Muscle of leg (tissue), 11 donors: ENCODE data around the gene SRPK3. TPM values are rescaled to one million over a fixed set of nuclear protein-coding genes. Genes with fewer than 3 reads are reported as not detected.

Source experiments
- DNase-seq: peaks from one replicate; pipeline ENCODE4 v3.0.0; 2013
- H3K27ac ChIP-seq: one replicate; pipeline ENCODE4 v1.5.1; 2013; ENCODE audit warnings: mild to moderate bottlenecking, low read length, control low read depth
- H3K27me3 ChIP-seq: one replicate; pipeline ENCODE4 v1.6.1; 2013; ENCODE audit warnings: low read length; ENCODE audit not compliant: control insufficient read depth, insufficient read depth
- H3K36me3 ChIP-seq: one replicate; pipeline ENCODE4 v1.6.1; 2013; ENCODE audit warnings: low read length; ENCODE audit not compliant: control insufficient read depth, insufficient read depth
- H3K4me1 ChIP-seq: one replicate; pipeline ENCODE4 v1.6.1; 2013; ENCODE audit warnings: low read length; ENCODE audit not compliant: control insufficient read depth, insufficient read depth
- H3K4me3 ChIP-seq: one replicate; pipeline ENCODE4 v1.5.1; 2013; ENCODE audit warnings: low read length, control low read depth
- H3K9me3 ChIP-seq: replicated peaks from 2 replicates; pipeline ENCODE4 v1.6.1; 2013; ENCODE audit warnings: low read depth, low read length; ENCODE audit not compliant: control insufficient read depth
- WGBS: methylation state at CpG from one replicate; pipeline ENCODE4 v1.1.5; 2013; ENCODE audit warnings: missing lambda C conversion rate; ENCODE audit not compliant: insufficient coverage; 5-methylcytosine and 5-hydroxymethylcytosine counted together
- polyA plus RNA-seq, 8 donors: library from polyadenylated mRNA; unstranded; fragments of 120-200 nt; gene quantifications; one replicate each; pipeline versions ENCODE4 v1.2.1 to v1.2.3, GENCODE V29; 2013; ENCODE audit warnings: inconsistent platforms in 1 of 8, low replicate concordance in 1 of 8; ENCODE audit not compliant: insufficient read length in 8 of 8, insufficient read depth in 1 of 8
- total RNA-seq: library from RNA; stranded (reverse); fragments of 120-200 nt; gene quantifications from one replicate; pipeline ENCODE4 v1.2.4, GENCODE V29; 2013

The SRPK3 gene
- total and polyA plus RNA-seq, 9 donors: 145 to 273 (median 218) TPM

DNA sequence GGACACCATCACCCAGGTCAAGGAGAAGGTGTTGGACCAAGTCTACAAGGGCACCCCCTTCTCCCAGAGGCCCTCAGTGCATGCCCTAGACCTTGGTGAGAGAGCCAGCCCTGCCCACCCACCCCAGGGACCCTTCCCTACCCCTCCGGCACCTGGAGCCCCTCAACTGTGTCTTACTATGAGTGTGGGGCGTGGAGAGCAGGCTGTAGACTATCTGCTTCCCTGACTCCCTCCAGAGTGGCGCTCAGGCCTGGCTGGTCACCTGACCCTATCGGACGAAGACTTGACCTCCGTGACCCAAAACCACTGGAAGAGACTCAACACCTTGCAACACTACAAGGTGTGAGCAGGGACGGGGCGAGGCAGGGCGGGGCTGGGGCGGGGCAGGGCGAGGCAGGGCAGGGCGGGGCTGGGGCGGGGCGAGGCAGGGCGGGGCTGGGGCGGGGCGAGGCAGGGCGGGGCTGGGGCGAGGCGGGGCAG is 4.7 kb upstream of the SRPK3 start:
- H3K36me3 ChIP-seq: no peaks in the 10 kb centered on the region
- DNase-seq: no peak
- no peaks in the 10 kb centered on the region for H3K9me3 ChIP-seq
- H3K4me1 ChIP-seq: peaks cover 15% of the 10 kb centered on the region
- H3K27me3 ChIP-seq: peaks cover 6% of the 10 kb centered on the region
- WGBS: 100% methylated on average over 5 of the region's 20 CpGs
- H3K4me3 ChIP-seq: no peak overlapping the region
- no peak overlapping the region for H3K27ac ChIP-seq

- 89% methylated on average over 9 of the region's 22 CpGs for WGBS
- no peak for DNase-seq
- Histone ChIP-seq H3K4me1 (peaks cover 20% of the 10 kb centered on the region), H3K27ac (no peak overlapping the region), H3K9me3 (no peaks in the 10 kb centered on the region), H3K36me3 (no peaks in the 10 kb centered on the region), H3K4me3 (no peak overlapping the region), H3K27me3 (peaks cover 6% of the 10 kb centered on the region)
These were observed 4.2 kb upstream of the SRPK3 start for GRCh38 chrX:153776611-153777045.

DNA sequence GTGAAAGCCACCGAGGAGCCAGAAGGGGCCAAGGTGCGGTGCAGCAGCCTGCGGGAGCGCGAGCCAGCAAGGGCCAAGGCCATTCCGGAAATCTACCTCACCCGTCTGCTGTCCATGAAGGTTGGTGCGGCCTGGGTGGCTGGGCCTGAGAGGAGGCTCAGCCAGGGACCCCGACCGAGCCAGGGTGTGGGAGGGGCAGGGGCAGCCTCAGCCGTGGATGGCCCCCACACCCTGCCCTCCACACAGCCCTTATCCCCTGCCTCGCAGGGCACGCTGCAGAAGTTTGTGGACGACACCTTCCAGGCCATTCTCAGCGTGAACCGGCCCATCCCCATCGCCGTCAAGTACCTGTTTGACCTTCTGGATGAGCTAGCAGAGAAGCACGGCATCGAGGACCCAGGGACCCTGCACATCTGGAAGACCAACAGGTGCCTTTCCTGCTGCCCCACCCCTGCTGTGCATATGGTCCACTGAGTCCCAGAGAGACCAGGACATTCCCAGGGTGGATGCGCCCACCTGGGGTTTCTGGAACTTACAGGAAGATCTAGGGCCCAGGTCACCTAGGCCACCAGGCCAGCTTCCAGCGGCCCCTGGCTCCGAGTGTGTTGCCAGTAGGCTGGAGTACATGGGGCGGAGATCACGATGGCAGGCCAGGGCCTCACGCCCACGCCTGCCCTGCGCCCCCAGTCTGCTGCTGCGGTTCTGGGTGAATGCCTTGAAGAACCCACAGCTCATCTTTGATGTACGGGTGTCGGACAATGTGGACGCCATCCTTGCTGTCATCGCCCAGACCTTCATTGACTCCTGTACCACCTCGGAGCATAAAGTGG is 3.4 kb upstream of the SRPK3 start:
- H3K4me1 ChIP-seq: peaks cover 27% of the 10 kb centered on the region
- peaks cover 6% of the 10 kb centered on the region for H3K27me3 ChIP-seq
- no peak overlapping the region for H3K4me3 ChIP-seq
- 86% methylated on average over 27 of the region's 34 CpGs for WGBS
- H3K36me3 ChIP-seq: no peaks in the 10 kb centered on the region
- H3K9me3 ChIP-seq: no peaks in the 10 kb centered on the region
- no peak overlapping the region for H3K27ac ChIP-seq
- DNase-seq: no peak

- WGBS: 73% methylated on average over 15 of the region's 17 CpGs
- peaks cover 34% of the 10 kb centered on the region for H3K4me1 ChIP-seq
- H3K27ac ChIP-seq: no peak overlapping the region
- H3K9me3 ChIP-seq: no peaks in the 10 kb centered on the region
- no peak for DNase-seq
- H3K36me3 ChIP-seq: peaks cover under 1% of the 10 kb centered on the region
- no peak overlapping the region for H3K4me3 ChIP-seq
- peaks cover 6% of the 10 kb centered on the region for H3K27me3 ChIP-seq
These were observed 2.7 kb upstream of the SRPK3 start for GRCh38 chrX:153778181-153778580.

DNA sequence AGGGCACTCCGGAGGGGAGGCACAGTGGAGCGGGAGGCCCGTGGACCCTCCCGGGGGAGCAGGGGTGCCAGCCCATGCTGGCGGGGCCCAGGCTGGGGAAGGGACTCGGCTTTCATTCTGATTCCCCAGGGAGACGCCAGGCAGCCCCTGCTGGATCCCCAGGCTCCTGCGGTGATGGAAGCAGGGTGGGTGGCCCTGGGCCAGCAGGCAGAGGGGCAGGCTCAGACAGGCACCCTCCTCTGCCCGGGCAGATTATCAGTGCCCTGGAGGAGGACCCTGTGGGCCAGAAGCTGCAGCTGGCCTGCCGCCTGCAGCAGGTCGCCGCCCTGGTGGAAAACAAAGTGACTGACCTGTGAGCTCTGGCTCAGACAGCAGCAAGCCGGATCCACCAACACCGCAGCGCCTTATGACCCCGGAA is 2.1 kb upstream of the SRPK3 start:
- 78% methylated on average over 16 of the region's 16 CpGs for WGBS
- no peak for DNase-seq
- Histone ChIP-seq H3K4me3 (no peak overlapping the region), H3K27me3 (peaks cover 6% of the 10 kb centered on the region), H3K27ac (no peak overlapping the region), H3K9me3 (no peaks in the 10 kb centered on the region), H3K36me3 (peaks cover 4% of the 10 kb centered on the region), H3K4me1 (peaks cover 36% of the 10 kb centered on the region)

GRCh38 chrX:153779891-153780677 is 757 bp upstream of the SRPK3 start:
- H3K36me3 ChIP-seq: peaks cover 7% of the 10 kb centered on the region
- peak overlapping the region; percentile 67 for H3K27ac ChIP-seq
- H3K4me1 ChIP-seq: peaks cover 40% of the 10 kb centered on the region
- H3K4me3 ChIP-seq: no peak overlapping the region
- WGBS: 63% methylated on average over 17 of the region's 18 CpGs
- DNase-seq: no peak
- H3K27me3 ChIP-seq: peaks cover 6% of the 10 kb centered on the region
- no peaks in the 10 kb centered on the region for H3K9me3 ChIP-seq

- H3K4me1 ChIP-seq: peaks cover 50% of the 10 kb centered on the region
- 74% methylated on average over 20 of the region's 24 CpGs for WGBS
- peaks cover 22% of the 10 kb centered on the region for H3K36me3 ChIP-seq
- peak overlapping the region; percentile 47 for H3K4me3 ChIP-seq
- DNase-seq: peak; percentile 40
- H3K27me3 ChIP-seq: peaks cover 6% of the 10 kb centered on the region
- peak overlapping the region; percentile 73 for H3K27ac ChIP-seq
- no peaks in the 10 kb centered on the region for H3K9me3 ChIP-seq
These were observed 697 bp downstream of the SRPK3 start for GRCh38 chrX:153781428-153782047.

DNA sequence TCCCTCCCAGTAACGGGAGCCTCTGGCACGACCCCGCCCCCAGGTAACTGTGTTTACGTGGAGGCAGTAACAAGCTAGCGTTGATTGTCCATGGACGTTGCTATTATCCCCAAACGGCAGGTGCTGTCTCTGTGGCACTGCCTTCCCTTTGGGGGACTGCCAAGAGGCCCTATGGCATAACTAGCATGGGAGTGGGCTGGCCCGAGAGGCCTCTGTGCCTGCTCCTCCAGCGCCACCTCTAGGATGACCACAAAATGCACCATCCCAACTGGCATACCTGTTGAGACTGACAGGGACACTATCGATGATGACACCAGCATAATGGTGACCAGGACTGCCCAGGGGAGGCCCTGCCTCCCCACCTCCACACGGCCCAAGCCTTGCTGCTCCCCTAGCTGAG is 1.5 kb downstream of the SRPK3 start:
- WGBS: 62% methylated on average over 10 of the region's 11 CpGs

DNA sequence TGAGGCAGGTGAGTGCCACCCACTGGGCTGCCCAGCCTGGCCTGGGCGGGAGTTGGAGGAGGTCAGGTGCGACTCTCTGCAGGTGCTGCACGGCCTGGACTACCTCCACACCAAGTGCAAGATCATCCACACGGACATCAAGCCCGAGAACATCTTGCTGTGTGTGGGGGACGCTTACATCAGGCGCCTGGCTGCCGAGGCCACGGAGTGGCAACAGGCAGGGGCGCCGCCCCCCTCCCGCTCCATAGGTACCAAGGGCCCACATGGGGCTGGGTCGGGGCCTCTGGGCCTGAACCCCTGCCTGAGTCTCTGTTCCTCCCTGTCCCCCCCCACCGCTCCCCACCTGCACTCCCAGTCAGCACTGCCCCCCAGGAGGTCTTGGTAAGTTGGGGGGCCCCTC is 2.0 kb downstream of the SRPK3 start:
- WGBS: 78% methylated on average over 8 of the region's 14 CpGs
- Histone ChIP-seq H3K9me3 (no peaks in the 10 kb centered on the region), H3K27me3 (no peaks in the 10 kb centered on the region), H3K27ac (no peak overlapping the region), H3K4me3 (peak overlapping the region; percentile 24), H3K36me3 (peaks cover 26% of the 10 kb centered on the region), H3K4me1 (peaks cover 57% of the 10 kb centered on the region)
- DNase-seq: no peak

More for the DNA sequence above, 1.5 kb downstream of the SRPK3 start:
- Histone ChIP-seq H3K9me3 (no peaks in the 10 kb centered on the region), H3K4me3 (peak overlapping the region; percentile 47), H3K36me3 (peaks cover 26% of the 10 kb centered on the region), H3K4me1 (peaks cover 57% of the 10 kb centered on the region), H3K27me3 (peaks cover 3% of the 10 kb centered on the region), H3K27ac (peak overlapping the region; percentile 73)
- DNase-seq: peak; percentile 70
